NCI-H524 treated with DMSO at 0.1 percent for 48 hours (cell line): ENCODE data around the gene ARHGAP6.

ENCODE experiments used
- DNase-seq: peaks from one replicate; lab custom pipeline; 2025; lab: John Stamatoyannopoulos, UW

The ARHGAP6 gene

GRCh38 chrX:11103751-11104150 lies 562.0 kb downstream of the ARHGAP6 start:
- no peak for DNase-seq

DNA sequence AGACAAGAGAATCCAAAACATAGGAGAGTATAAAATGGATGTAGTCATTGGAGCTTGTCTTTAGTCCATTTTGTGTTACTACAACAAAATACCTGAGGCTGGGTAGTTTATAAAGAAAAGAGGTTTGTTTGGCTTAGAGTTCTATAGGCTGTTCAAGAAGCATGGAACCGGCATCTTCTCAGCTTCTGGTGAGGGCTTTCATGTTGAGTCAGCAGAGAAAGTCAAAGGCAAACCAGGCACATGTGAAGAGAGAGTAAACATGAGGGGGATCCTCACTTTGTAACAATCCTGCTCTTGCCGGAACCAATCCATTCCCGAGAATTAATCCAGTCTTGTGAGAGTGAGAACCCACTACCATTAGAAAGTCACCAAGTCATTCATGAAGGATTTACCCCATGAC lies 562.7 kb downstream of the ARHGAP6 start:
- no peak for DNase-seq

DNA sequence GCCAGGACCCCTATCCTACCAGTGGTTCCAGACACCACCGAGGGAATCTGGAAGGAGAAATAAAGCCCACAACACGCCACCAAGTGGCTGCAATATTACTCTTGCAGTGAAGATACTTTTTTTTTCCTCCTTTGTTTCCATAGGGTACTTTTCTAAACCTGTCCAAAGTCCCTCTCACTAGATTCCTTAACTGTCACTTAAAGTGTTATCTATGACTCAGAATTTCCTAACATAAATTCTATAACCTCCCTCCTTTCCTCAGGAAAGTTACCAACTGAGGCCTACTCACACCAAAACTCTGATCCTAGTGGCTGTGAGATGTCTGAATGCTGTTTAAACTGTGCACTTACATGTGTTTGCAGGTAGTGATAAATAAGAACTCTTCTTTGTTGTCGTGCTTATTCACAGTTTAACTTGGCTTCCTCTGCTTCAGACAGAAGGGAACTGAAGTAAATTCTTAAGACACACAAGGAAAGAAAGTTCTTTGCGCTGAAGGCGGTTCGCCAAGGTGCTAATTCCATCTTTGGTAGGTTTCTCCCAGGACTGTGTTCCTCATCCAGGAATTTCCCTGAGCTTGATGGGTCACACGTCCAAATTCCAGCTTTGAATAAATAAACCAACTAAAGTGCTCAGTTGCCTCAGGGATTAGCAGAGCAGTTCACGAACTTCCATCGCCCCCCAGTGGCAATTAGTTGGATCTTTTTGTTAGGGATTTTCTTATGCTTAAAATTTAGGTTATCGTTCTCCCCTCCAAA lies 565.3 kb downstream of the ARHGAP6 start:
- no peak for DNase-seq

DNA sequence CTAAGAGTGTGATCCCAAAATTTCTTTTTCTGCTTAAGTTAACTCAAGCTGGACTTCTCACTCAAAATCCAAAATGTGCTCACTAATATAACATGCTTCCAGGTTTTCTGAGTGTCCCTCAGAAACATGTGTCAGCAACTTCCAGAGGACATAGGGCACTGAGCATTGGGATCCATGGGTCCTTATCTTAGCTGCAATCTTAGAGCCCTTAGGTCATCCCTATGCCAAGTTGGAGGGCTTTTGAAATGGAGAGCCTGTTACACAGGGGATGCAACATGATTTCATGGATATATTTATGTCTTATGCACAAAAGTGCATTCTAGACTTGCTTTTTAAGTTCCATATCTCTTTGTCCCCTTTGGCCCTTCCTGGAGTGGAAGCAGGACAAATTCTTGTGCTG lies 566.3 kb downstream of the ARHGAP6 start:
- no peak for DNase-seq

GRCh38 chrX:11097933-11098332 lies 567.8 kb downstream of the ARHGAP6 start:
- DNase-seq, result no peak

GRCh38 chrX:11089802-11090201 lies 575.9 kb downstream of the ARHGAP6 start:
- DNase-seq, result no peak
